HCT116 (cell line): ENCODE data around the gene KIAA0825. TPM values are rescaled to one million over a fixed set of nuclear protein-coding genes. Genes with fewer than 3 reads are reported as not detected.
A peak's percentile ranks its signal among the peaks of the same experiment; 100 is the strongest.

Experiments
- ATAC-seq: fragments of 200-7000 bp; cut with Tn5 transposase; 2 replicates; pipeline ENCODE4 v1.9.1; 2020; ENCODE audit warnings: mild to moderate bottlenecking, moderate library complexity
- BruUV-seq: library from RNA; stranded (reverse); fragments of 400-500 nt; replicated peaks from 2 replicates; lab custom pipeline; 2021; lab: Mats Ljungman, UMichigan
- CTCF ChIA-PET: fragments of 300-600 bp; sonication (Branson Sonifier 250); formaldehyde crosslinking; loops from one replicate; lab custom pipeline; 2021; ENCODE audit warnings: antibody characterized with exemption; lab: Charles Lee
- POLR2A ChIA-PET: fragments of 300-600, 350-600 bp; sonication (Branson Sonifier 250); formaldehyde crosslinking; loops from one replicate; lab custom pipeline; 2021; ENCODE audit warnings: antibody characterized with exemption; lab: Charles Lee
- RAD21 ChIA-PET, 2 experiments: fragments of 300-600 bp; sonication (Branson Sonifier 250); formaldehyde crosslinking; loops; one replicate each; lab custom pipeline; 2023; ENCODE audit warnings: low total read pairs in 2 of 2; ENCODE audit not compliant: uncharacterized antibody in 2 of 2, unreplicated experiment in 2 of 2, low non-redundant PET in 1 of 2; lab: Charles Lee
- DNase-seq: peaks from one replicate; pipeline ENCODE4 v3.0.0-alpha.2; 2010; ENCODE audit warnings: low read depth, low spot score
- H2AFZ ChIP-seq: fragments of 200-600 bp; shearing (Covaris generic), sonication (generic); 2 replicates; pipeline ENCODE4 v1.6.1; 2017; ENCODE audit warnings: low read depth, mixed run types, mixed read lengths, antibody characterized with exemption, low read length; ENCODE audit not compliant: poor library complexity, severe bottlenecking
- H3K27ac ChIP-seq: 2 replicates; pipeline ENCODE4 v1.5.1; 2012; ENCODE audit warnings: low read depth, low read length
- H3K27me3 ChIP-seq: fragments of 200-600 bp; sonication (generic); 2 replicates; pipeline ENCODE4 v1.6.1; 2016; ENCODE audit warnings: mixed run types, low read length, mixed read lengths; ENCODE audit not compliant: insufficient read depth
- H3K36me3 ChIP-seq, 2 experiments: fragments of 200-500 bp in 1 of 2; fragments of 200-600 bp in 1 of 2; sonication (Bioruptor generic) in 1 of 2; sonication (generic) in 1 of 2; 2 replicates each; pipeline versions ENCODE4 v1.5.1 to v1.6.1; 2014 to 2016; ENCODE audit warnings: low read length in 2 of 2, inconsistent platforms in 1 of 2, mixed read lengths in 1 of 2, mixed run types in 1 of 2; ENCODE audit not compliant: insufficient read depth in 2 of 2, control insufficient read depth in 1 of 2
- H3K4me1 ChIP-seq, 2 experiments: fragments of 200-600 bp in 1 of 2; sonication (generic) in 1 of 2; 2 replicates each; pipeline versions ENCODE4 v1.5.1 to v1.6.1; 2012 to 2017; ENCODE audit warnings: low read length in 2 of 2, inconsistent platforms in 1 of 2, mild to moderate bottlenecking in 1 of 2, mixed read lengths in 1 of 2, mixed run types in 1 of 2, moderate library complexity in 1 of 2; ENCODE audit not compliant: insufficient read depth in 2 of 2, control insufficient read depth in 1 of 2
- H3K4me2 ChIP-seq: fragments of 200-600 bp; sonication (generic); 2 replicates; pipeline ENCODE4 v1.6.1; 2017; ENCODE audit warnings: mixed run types, low read length, mixed read lengths
- H3K4me3 ChIP-seq, 2 experiments: fragments of 200-600 bp in 1 of 2; sonication (generic) in 1 of 2; replicated peaks in 1 of 2; 2 replicates each; pipeline ENCODE4 v1.5.1; 2011 to 2016; ENCODE audit warnings: low read length in 2 of 2, control low read depth in 1 of 2, low read depth in 1 of 2, mild to moderate bottlenecking in 1 of 2, mixed read lengths in 1 of 2, mixed run types in 1 of 2
- H3K79me2 ChIP-seq: fragments of 200-600 bp; sonication (generic); 2 replicates; pipeline ENCODE4 v1.6.1; 2017; ENCODE audit warnings: mild to moderate bottlenecking, mixed run types, low read length, moderate library complexity, mixed read lengths; ENCODE audit not compliant: insufficient read depth
- H3K9ac ChIP-seq: fragments of 200-600 bp; sonication (generic); 2 replicates; pipeline ENCODE4 v1.6.1; 2016; ENCODE audit warnings: low read length, mixed read lengths
- H3K9me2 ChIP-seq: fragments of 200-600 bp; sonication (generic), shearing (Covaris generic); 2 replicates; pipeline ENCODE4 v1.6.1; 2017; ENCODE audit warnings: mixed run types, mild to moderate bottlenecking, moderate library complexity; ENCODE audit not compliant: insufficient read depth
- H3K9me3 ChIP-seq, 2 experiments: fragments of 200-500 bp in 1 of 2; fragments of 200-600 bp in 1 of 2; sonication (Bioruptor generic) in 1 of 2; sonication (generic) in 1 of 2; 2 replicates each; pipeline ENCODE4 v1.6.1; 2014 to 2017; ENCODE audit warnings: low read length in 2 of 2, mixed read lengths in 2 of 2, inconsistent platforms in 1 of 2, low read depth in 1 of 2, mild to moderate bottlenecking in 1 of 2, mixed run types in 1 of 2, moderate library complexity in 1 of 2; ENCODE audit not compliant: control insufficient read depth in 1 of 2, insufficient read depth in 1 of 2
- H4K20me1 ChIP-seq: fragments of 200-600 bp; sonication (generic), shearing (Covaris generic); 2 replicates; pipeline ENCODE4 v1.6.1; 2017; ENCODE audit warnings: mixed run types, mild to moderate bottlenecking, moderate library complexity; ENCODE audit not compliant: insufficient read depth
- ATF3 ChIP-seq: IDR thresholded peaks from 2 replicates; pipeline ENCODE4 v1.6.1; 2012
- CBX3 ChIP-seq: IDR thresholded peaks from 2 replicates; pipeline ENCODE4 v1.6.1; 2012; ENCODE audit warnings: low read depth
- CEBPB ChIP-seq: IDR thresholded peaks from 2 replicates; pipeline ENCODE4 v1.6.1; 2012; ENCODE audit warnings: low read depth
- ELF1 ChIP-seq: IDR thresholded peaks from 2 replicates; pipeline ENCODE4 v1.6.1; 2012; ENCODE audit warnings: low read depth, borderline replicate concordance
- EZH2 ChIP-seq: fragments of 200-600 bp; sonication (generic); IDR thresholded peaks from 2 replicates; pipeline ENCODE4 v1.6.1; 2017; ENCODE audit warnings: antibody characterized with exemption, mixed run types
- SIN3A ChIP-seq: IDR thresholded peaks from 2 replicates; pipeline ENCODE4 v1.6.1; 2012; ENCODE audit warnings: low read depth
- SP1 ChIP-seq: IDR thresholded peaks from 2 replicates; pipeline ENCODE4 v1.6.1; 2012; ENCODE audit warnings: low read depth
- SRF ChIP-seq: IDR thresholded peaks from 2 replicates; pipeline ENCODE4 v1.6.1; 2012; ENCODE audit warnings: low read depth
- TCF7L2 ChIP-seq: IDR thresholded peaks from 2 replicates; pipeline ENCODE4 v1.7.0; 2011; ENCODE audit warnings: borderline replicate concordance, inconsistent platforms; ENCODE audit not compliant: insufficient read depth, insufficient read length; ENCODE audit errors: extremely low read depth
- YY1 ChIP-seq: IDR thresholded peaks from 2 replicates; pipeline ENCODE4 v1.6.1; 2011; ENCODE audit warnings: low read length, low read depth, moderate library complexity, mild to moderate bottlenecking; ENCODE audit not compliant: insufficient replicate concordance; ENCODE audit errors: extremely low read depth
- ZBTB33 ChIP-seq: IDR thresholded peaks from 2 replicates; pipeline ENCODE4 v1.6.1; 2011; ENCODE audit warnings: mild to moderate bottlenecking, low read length, moderate library complexity; ENCODE audit not compliant: insufficient replicate concordance; ENCODE audit errors: extremely low read depth
- intact Hi-C: fragments of 100-400 bp; cut with micrococcal nuclease; formaldehyde crosslinking; loops from 2 replicates; pipeline ENCODE4 v1.10.0; 2022
- total RNA-seq: library from RNA; stranded (reverse); gene quantifications from one replicate; pipeline ENCODE4 v1.2.1, GENCODE V29; 2021; ENCODE audit not compliant: unreplicated experiment
- TF ChIP-seq, protein P1 (sequence below), 3 experiments: fragments of 200-600 bp in 1 of 3; sonication (generic) in 1 of 3; IDR thresholded peaks in 2 of 3; conservative IDR thresholded peaks in 1 of 3; 2 replicates each; pipeline ENCODE4 v1.5.1; 2012 to 2017; ENCODE audit warnings: low read depth in 2 of 3, low read length in 2 of 3, antibody characterized with exemption in 1 of 3, borderline replicate concordance in 1 of 3, control low read depth in 1 of 3, mild to moderate bottlenecking in 1 of 3, mixed read lengths in 1 of 3, mixed run types in 1 of 3, moderate library complexity in 1 of 3; ENCODE audit not compliant: insufficient read depth in 1 of 3

KIAA0825 gene
- total RNA-seq, 1 experiment from 2014 or later, result 1.4 TPM

DNA sequence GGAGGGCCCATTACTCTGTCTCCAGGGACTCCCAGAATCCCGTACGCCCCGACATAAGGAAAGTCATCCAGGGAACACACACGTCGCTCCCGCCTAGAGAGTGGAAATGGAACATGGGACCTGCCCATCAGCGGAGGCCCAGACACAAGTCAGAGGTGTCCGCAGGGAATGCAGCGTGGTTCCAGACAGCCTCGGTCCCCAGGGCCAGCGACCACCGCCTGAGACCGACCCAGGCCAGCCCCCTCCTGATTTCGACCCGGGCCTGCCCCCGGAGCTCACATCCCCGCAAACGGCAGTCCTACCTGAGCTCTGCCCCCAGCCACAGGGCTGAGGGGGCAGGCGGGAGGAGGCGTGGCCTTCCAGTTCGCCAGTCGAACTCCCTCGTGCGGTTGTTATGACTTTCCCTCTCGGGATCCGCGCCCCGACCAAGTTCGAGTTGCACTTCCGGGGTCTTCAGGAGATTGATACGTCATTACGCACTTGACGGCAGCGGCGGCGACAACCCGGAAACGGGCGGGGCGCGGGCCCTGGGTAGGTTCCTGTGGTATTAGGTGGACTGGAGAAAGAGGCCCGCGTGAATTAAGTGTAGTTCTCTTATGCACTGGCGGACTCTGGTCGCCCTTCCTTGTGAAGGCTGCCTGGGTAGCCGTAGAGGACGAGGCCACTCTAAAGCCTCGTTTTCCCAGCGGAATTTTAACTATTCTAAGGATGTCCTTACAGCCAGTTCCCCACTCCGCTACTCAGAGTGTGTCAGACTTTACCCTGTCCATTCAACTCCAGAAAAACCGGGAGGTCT lies 507.0 kb downstream of the KIAA0825 start (continued):
- TF ChIP-seq ZBTB33 (peak; percentile 43), TCF7L2 (no peak)

- no peaks in the 10 kb centered on the region for H3K9me2 ChIP-seq
- H2AFZ ChIP-seq, result no peak overlapping the region
- no peak for TF ChIP-seq CEBPB
- TF ChIP-seq SP1, result no peak
- no peak for TF ChIP-seq TCF7L2
- no peak for TF ChIP-seq CBX3
- TF ChIP-seq SRF, result no peak
- TF ChIP-seq ATF3, result no peak
- TF ChIP-seq, protein P1, sequence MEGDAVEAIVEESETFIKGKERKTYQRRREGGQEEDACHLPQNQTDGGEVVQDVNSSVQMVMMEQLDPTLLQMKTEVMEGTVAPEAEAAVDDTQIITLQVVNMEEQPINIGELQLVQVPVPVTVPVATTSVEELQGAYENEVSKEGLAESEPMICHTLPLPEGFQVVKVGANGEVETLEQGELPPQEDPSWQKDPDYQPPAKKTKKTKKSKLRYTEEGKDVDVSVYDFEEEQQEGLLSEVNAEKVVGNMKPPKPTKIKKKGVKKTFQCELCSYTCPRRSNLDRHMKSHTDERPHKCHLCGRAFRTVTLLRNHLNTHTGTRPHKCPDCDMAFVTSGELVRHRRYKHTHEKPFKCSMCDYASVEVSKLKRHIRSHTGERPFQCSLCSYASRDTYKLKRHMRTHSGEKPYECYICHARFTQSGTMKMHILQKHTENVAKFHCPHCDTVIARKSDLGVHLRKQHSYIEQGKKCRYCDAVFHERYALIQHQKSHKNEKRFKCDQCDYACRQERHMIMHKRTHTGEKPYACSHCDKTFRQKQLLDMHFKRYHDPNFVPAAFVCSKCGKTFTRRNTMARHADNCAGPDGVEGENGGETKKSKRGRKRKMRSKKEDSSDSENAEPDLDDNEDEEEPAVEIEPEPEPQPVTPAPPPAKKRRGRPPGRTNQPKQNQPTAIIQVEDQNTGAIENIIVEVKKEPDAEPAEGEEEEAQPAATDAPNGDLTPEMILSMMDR (IDR thresholded peaks at IDR 0.05 in 2 of 3, conservative IDR thresholded peaks at IDR 0.05 in 1 of 3; ENCODE audit: borderline replicate concordance in 1 of 3, insufficient read depth in 1 of 3, low read depth in 2 of 3, low read length in 2 of 3), result no peak
- TF ChIP-seq ELF1, result no peak
- no peak for TF ChIP-seq YY1
- TF ChIP-seq SIN3A, result no peak
- no peak for TF ChIP-seq ZBTB33
- TF ChIP-seq EZH2, result no peak
- no peak for DNase-seq
- no peak overlapping the region for H3K4me2 ChIP-seq
- intact Hi-C loops, result no loop called here
- no TSS peak for BruUV-seq
- ATAC-seq, result no peak
- no peaks in the 10 kb centered on the region for H3K9me3 ChIP-seq
- no peaks in the 10 kb centered on the region for H3K36me3 ChIP-seq
- no peak overlapping the region for H3K27ac ChIP-seq
- POLR2A ChIA-PET, result no interaction called here
- CTCF ChIA-PET, result no interaction called here
- no peaks in the 10 kb centered on the region for H3K4me1 ChIP-seq
- no peaks in the 10 kb centered on the region for H4K20me1 ChIP-seq
- no peaks in the 10 kb centered on the region for H3K27me3 ChIP-seq
- H3K9ac ChIP-seq, result no peak overlapping the region
- peaks cover 31% of the 10 kb centered on the region for H3K79me2 ChIP-seq
- H3K4me3 ChIP-seq, result no peak overlapping the region
- RAD21 ChIA-PET, result no interaction called here
Measured at GRCh38 chr5:94103514-94104245, 514.7 kb downstream of the KIAA0825 start.
